Muscle layer of duodenum (tissue), 2 donors: Measurements from ENCODE around the gene TFPI.
A peak's percentile ranks its signal among the peaks of the same experiment; 100 is the strongest.
"Not testable (repeated sequence)": the region's sequence is repeated elsewhere in the genome, so short reads cannot be mapped to it uniquely, and the experiment has no call there.

ENCODE experiments used
- H3K27ac ChIP-seq: one replicate; pipeline ENCODE4 v1.7.0; 2013; ENCODE audit warnings: mild to moderate bottlenecking, low read length
- H3K27me3 ChIP-seq: one replicate; pipeline ENCODE4 v1.7.0; 2013; ENCODE audit warnings: low read depth, mild to moderate bottlenecking, control low read depth, low read length
- H3K36me3 ChIP-seq, 2 donors: one replicate each; pipeline ENCODE4 v1.7.0; 2013; ENCODE audit warnings: low read length in 2 of 2, control low read depth in 1 of 2, mild to moderate bottlenecking in 1 of 2; ENCODE audit not compliant: insufficient read depth in 2 of 2, control insufficient read depth in 1 of 2
- H3K4me1 ChIP-seq, 2 donors: one replicate each; pipeline ENCODE4 v1.7.0; 2013; ENCODE audit warnings: low read length in 2 of 2, mild to moderate bottlenecking in 2 of 2, control low read depth in 1 of 2, moderate library complexity in 1 of 2; ENCODE audit not compliant: insufficient read depth in 2 of 2, control insufficient read depth in 1 of 2
- H3K4me3 ChIP-seq, 2 donors: one replicate each; pipeline ENCODE4 v1.7.0; 2013; ENCODE audit warnings: low read length in 2 of 2, low read depth in 1 of 2, mild to moderate bottlenecking in 1 of 2
- H3K9me3 ChIP-seq, 2 donors: one replicate each; pipeline ENCODE4 v1.7.0; 2013; ENCODE audit warnings: low read length in 2 of 2, control low read depth in 1 of 2, mild to moderate bottlenecking in 1 of 2; ENCODE audit not compliant: control insufficient read depth in 1 of 2
- donor health status: healthy.

TFPI gene

GRCh38 chr2:187574969-187575750 lies 20.9 kb upstream of the TFPI start:
- Histone ChIP-seq H3K27me3 (no peaks in the 10 kb centered on the region), H3K4me3 (no peak overlapping the region), H3K4me1 (peaks cover 0 to 4% of the 10 kb centered on the region in 2 donors), H3K27ac (peak overlapping the region; percentile 10), H3K36me3 (no peaks in the 10 kb centered on the region), H3K9me3 (no peaks in the 10 kb centered on the region)

GRCh38 chr2:187573722-187574121 lies 19.5 kb upstream of the TFPI start:
- Histone ChIP-seq H3K27me3 (no peaks in the 10 kb centered on the region), H3K9me3 (no peaks in the 10 kb centered on the region), H3K36me3 (no peaks in the 10 kb centered on the region), H3K4me3 (no peak overlapping the region), H3K4me1 (peaks cover 0 to 4% of the 10 kb centered on the region in 2 donors), H3K27ac (no peak overlapping the region)

- not testable (repeated sequence) for H3K27me3 ChIP-seq, H3K9me3 ChIP-seq, H3K4me3 ChIP-seq, H3K4me1 ChIP-seq, H3K36me3 ChIP-seq, H3K27ac ChIP-seq
Observed at GRCh38 chr2:187571996-187572395, 17.8 kb upstream of the TFPI start.

- Histone ChIP-seq H3K4me1 (no peaks in the 10 kb centered on the region), H3K4me3 (no peak overlapping the region), H3K36me3 (no peaks in the 10 kb centered on the region), H3K27me3 (no peaks in the 10 kb centered on the region), H3K9me3 (no peaks in the 10 kb centered on the region), H3K27ac (no peak overlapping the region)
Observed at GRCh38 chr2:187569571-187569970, 15.3 kb upstream of the TFPI start.

GRCh38 chr2:187569042-187569441 lies 14.8 kb upstream of the TFPI start:
- no peak overlapping the region for H3K27ac ChIP-seq

GRCh38 chr2:187567126-187567525 lies 12.9 kb upstream of the TFPI start:
- no peaks in the 10 kb centered on the region for H3K36me3 ChIP-seq
- H3K9me3 ChIP-seq = no peaks in the 10 kb centered on the region
- H3K4me3 ChIP-seq = no peak overlapping the region
- H3K4me1 ChIP-seq = no peaks in the 10 kb centered on the region
- no peaks in the 10 kb centered on the region for H3K27me3 ChIP-seq
- H3K27ac ChIP-seq = no peak overlapping the region

More at GRCh38 chr2:187569042-187569441, 14.8 kb upstream of the TFPI start:
- no peaks in the 10 kb centered on the region for H3K9me3 ChIP-seq
- H3K4me1 ChIP-seq = no peaks in the 10 kb centered on the region
- no peaks in the 10 kb centered on the region for H3K27me3 ChIP-seq
- no peaks in the 10 kb centered on the region for H3K36me3 ChIP-seq
- H3K4me3 ChIP-seq = no peak overlapping the region

- Histone ChIP-seq H3K9me3 (no peaks in the 10 kb centered on the region), H3K27ac (no peak overlapping the region), H3K36me3 (no peaks in the 10 kb centered on the region), H3K4me3 (no peak overlapping the region), H3K4me1 (no peaks in the 10 kb centered on the region), H3K27me3 (no peaks in the 10 kb centered on the region)
Observed at GRCh38 chr2:187566712-187567111, 12.5 kb upstream of the TFPI start.

GRCh38 chr2:187566266-187566665 lies 12.0 kb upstream of the TFPI start:
- Histone ChIP-seq H3K4me3 (no peak overlapping the region), H3K27me3 (no peaks in the 10 kb centered on the region), H3K27ac (no peak overlapping the region), H3K36me3 (no peaks in the 10 kb centered on the region), H3K4me1 (no peaks in the 10 kb centered on the region), H3K9me3 (no peaks in the 10 kb centered on the region)

GRCh38 chr2:187565618-187566017 lies 11.4 kb upstream of the TFPI start:
- not testable (repeated sequence) for H3K9me3 ChIP-seq, H3K27me3 ChIP-seq, H3K27ac ChIP-seq, H3K36me3 ChIP-seq, H3K4me1 ChIP-seq, H3K4me3 ChIP-seq

GRCh38 chr2:187556493-187556892 lies 2.3 kb upstream of the TFPI start:
- not testable (repeated sequence) for H3K4me1 ChIP-seq, H3K9me3 ChIP-seq, H3K4me3 ChIP-seq, H3K27me3 ChIP-seq, H3K36me3 ChIP-seq, H3K27ac ChIP-seq

- peak overlapping the region; percentile 58 to 80 for H3K4me3 ChIP-seq
- peak overlapping the region; percentile 88 for H3K27ac ChIP-seq
Observed at GRCh38 chr2:187554704-187555082, 458 bp upstream of the TFPI start.

More at GRCh38 chr2:187554704-187555082, 458 bp upstream of the TFPI start:
- Histone ChIP-seq H3K27me3 (no peaks in the 10 kb centered on the region), H3K4me1 (peaks cover 3% of the 10 kb centered on the region in 2 donors), H3K36me3 (no peaks in the 10 kb centered on the region), H3K9me3 (no peaks in the 10 kb centered on the region)
